Hepatocyte (in vitro differentiated cells): ENCODE results near the gene PRKCZ.

Source experiments
- CTCF ChIP-seq: fragments of 200-600 bp; sonication (generic); IDR thresholded peaks from 2 replicates; pipeline ENCODE4 v1.5.1; 2016; ENCODE audit warnings: antibody characterized with exemption, mild to moderate bottlenecking; ENCODE audit not compliant: poor library complexity
- EZH2 ChIP-seq: fragments of 200-600 bp; sonication (generic); IDR thresholded peaks from 2 replicates; pipeline ENCODE4 v1.6.1; 2016; ENCODE audit warnings: antibody characterized with exemption, mild to moderate bottlenecking, borderline replicate concordance

GRCh38 chr1:2014741-2015735, 35.2 kb upstream of the PRKCZ start:
- TF ChIP-seq CTCF (no peak), EZH2 (no peak)
